GM18505 (cell line): Measurements from ENCODE around the gene POU6F2.

Source experiments
- ATAC-seq: cut with Tn5 transposase; IDR thresholded peaks from one replicate; pipeline ENCODE4 v1.9.1; 2021; ENCODE audit not compliant: unreplicated experiment
- POLR2A ChIP-seq: IDR thresholded peaks from 4 replicates; pipeline ENCODE4 v1.6.1; 2011; ENCODE audit warnings: borderline replicate concordance; ENCODE audit not compliant: insufficient read depth, insufficient read length; ENCODE audit errors: extremely low read depth

The POU6F2 gene

GRCh38 chr7:39516498-39516897 lies 538.8 kb downstream of the POU6F2 start:
- TF ChIP-seq POLR2A: no peak
- ATAC-seq: no peak

GRCh38 chr7:39517240-39517639 lies 539.5 kb downstream of the POU6F2 start:
- TF ChIP-seq POLR2A: no peak

More at GRCh38 chr7:39517240-39517639, 539.5 kb downstream of the POU6F2 start:
- ATAC-seq: no peak
